Left hindlimb (tissue), 1 donor: ENCODE data around the gene AGAP3.

Experiments used
- DNase-seq: peaks from one replicate; pipeline ENCODE4 v3.0.0-alpha.2; 2018

The AGAP3 gene

DNA sequence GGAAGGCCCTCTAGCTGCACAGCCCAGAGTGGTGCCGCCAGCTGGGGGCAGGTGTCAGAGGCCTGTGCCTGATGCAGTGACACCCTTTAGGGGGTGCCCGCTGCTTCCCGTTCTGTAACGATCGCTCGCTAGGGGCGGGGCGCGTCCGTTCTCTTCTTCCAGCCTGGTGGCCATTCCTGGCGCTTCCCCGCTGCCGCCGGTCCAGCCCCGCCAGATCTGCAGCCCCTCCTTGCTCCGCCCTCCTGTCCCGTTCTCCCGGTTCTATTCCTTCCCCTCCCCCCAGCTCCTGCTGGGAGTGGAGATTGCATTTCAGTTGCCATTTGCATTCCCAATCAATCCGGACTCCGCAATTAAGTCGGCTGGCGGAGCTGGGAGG lies 39.2 kb downstream of the AGAP3 start:
- peak; percentile 67 for DNase-seq

DNA sequence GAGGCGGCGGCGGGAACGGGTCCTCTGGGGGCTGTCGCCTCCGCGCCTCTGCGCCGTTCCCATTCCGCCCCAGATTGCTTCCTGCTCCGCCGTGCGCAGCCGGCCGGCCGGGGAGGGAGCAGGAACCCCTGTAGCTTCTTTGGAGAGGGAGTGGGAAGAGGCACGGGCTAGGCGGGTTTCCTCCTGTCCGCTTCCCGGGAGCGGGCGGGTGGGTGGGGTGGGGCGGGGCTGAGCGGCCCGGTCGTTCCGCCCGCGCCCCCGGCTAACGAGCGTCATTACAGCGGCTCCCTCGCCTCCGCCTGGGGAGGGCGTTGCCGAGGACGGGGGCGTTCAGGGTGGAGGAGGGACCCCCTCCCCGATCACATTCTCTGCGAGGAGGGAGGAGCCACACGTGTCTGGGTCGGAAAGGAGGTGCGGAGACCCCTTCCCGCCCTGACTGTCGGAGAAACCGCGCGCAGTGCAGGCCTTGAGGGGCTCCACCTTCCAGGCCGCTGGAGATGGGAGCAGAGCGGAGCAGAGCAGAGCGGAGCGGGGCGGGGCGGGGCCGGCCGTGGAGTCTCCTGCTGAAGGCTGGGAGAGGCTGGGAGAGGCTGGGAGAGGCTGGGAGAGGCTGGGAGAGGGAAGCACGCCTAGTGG lies 39.7 kb downstream of the AGAP3 start:
- DNase-seq, result no peak

- no peak for DNase-seq
Observed at GRCh38 chr7:151126491-151127137, 40.3 kb downstream of the AGAP3 start.

- DNase-seq, result no peak
Observed at GRCh38 chr7:151128144-151128543, 41.9 kb downstream of the AGAP3 start.

DNA sequence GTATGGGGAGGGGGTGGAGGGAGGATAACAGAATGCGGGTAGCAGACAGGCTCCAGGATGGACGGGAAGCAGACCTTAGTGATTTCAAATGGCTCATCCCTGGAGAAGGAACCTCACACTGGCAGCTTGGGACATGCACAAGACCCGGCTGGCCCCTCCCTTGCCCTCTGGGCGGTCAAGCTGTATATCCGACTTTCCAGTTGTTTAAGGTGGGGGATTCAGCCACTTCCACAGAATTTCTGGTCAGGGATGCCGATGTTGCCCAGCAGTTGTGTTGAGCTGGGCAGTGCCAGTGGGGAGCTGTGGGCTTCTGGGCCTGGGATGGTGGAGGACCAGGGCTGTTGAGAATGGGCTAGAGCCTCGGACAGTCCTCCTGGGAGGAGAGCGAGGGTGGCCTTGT lies 42.4 kb downstream of the AGAP3 start:
- no peak for DNase-seq

- DNase-seq, result no peak
Observed at GRCh38 chr7:151129117-151129959, 43.1 kb downstream of the AGAP3 start.

GRCh38 chr7:151129960-151130591 lies 43.8 kb downstream of the AGAP3 start:
- DNase-seq, result no peak

- no peak for DNase-seq
Observed at GRCh38 chr7:151130741-151131157, 44.5 kb downstream of the AGAP3 start.

- DNase-seq, result no peak
Observed at GRCh38 chr7:151131224-151131591, 44.9 kb downstream of the AGAP3 start.

- DNase-seq, result peak; percentile 78
Observed at GRCh38 chr7:151131592-151132293, 45.5 kb downstream of the AGAP3 start.

- DNase-seq, result peak; percentile 21
Observed at GRCh38 chr7:151132461-151133205, 46.4 kb downstream of the AGAP3 start.

DNA sequence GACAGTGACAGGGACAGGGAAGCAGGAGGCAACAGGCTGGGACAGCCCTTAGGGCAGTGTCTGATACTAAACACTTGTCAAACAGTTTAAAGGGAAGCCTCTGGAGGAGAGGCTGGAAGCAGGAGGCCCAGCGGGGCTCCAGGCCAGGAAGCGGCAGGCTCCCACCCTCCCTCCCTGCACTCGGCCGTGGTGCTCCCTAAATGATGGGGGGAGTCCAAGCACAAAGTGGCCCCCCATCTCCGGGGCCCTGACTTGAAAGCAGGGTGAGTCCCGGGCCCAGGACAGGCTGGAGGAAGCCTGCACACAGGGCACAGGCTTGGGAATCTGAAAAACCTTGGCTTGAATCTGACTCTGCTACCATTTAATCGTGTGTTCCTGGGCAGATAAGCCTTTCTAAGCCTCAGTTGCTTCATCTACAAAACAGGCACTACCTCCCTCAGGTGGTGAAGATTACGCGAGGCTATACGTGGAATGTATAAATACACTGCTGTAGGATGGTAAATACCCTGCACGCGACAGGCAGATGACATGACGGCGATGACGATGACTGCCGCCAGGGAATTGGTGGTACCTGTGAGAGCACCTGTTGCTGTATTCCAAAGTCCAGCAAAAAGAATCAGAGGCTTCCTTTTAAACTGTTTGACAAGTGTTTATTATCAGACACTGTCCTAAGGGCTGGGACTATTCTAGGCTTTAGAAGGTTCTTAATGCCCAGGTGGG lies 47.2 kb downstream of the AGAP3 start:
- peak; percentile 19 for DNase-seq

- DNase-seq, result peak; percentile 17
Observed at GRCh38 chr7:151133986-151134742, 47.9 kb downstream of the AGAP3 start.

GRCh38 chr7:151134743-151135524 lies 48.7 kb downstream of the AGAP3 start:
- peak; percentile 17 for DNase-seq

- DNase-seq, result peak; percentile 3
Observed at GRCh38 chr7:151135525-151135845, 49.2 kb downstream of the AGAP3 start.

- peak; percentile 12 for DNase-seq
Observed at GRCh38 chr7:151135866-151136843, 49.9 kb downstream of the AGAP3 start.

DNA sequence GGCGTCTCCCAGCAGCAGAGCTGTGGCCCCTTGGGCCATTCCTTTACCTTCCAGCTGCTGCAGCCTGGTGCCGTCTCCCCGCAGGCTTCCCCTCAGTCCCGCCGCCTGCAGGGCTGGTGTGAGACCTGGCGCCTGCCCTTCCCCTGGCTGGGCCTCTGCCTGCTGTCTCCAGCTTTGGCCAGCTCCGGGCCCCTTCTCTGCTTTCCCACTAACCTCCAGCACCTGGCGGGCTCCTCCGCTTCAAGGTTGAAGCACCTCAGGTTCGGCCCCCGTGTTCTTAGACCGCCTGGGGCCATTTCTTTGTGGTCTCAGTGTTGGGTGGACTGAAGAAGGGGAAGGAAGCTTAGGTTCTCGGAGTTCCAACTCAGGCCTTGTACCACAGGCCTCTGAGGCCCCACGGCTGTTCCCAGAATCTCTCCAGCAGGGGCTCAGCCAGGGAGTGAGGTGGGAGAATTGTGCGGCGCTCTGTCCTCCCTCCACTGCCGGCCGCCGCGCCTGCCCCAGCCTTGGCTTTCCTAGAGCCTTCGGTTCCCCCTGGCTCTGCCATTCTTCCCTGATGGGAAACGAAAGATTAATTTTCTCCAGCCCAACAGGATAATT lies 50.9 kb downstream of the AGAP3 start:
- DNase-seq, result no peak

DNA sequence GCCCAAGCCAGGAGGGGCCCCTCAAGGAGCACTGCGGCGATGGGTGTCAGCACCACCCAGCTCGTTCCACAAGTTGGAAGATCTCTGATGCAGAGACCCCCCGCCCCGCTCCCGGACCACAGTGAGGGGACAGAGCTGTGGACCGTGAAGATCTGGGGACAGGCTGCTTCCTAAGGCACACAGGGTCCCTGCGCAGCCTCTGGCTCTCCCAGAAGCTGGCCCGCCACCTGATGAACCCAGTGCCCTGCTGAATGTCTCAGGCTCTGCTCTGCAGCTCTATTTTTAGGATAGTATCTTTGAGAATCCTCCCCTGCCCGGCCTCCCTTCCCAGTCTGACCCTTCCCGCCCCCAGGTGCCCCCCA lies 51.5 kb downstream of the AGAP3 start:
- no peak for DNase-seq
